Neuronal stem cell (in vitro differentiated cells): ENCODE measurements around the gene PLEKHF1.
A peak's percentile ranks its signal among the peaks of the same experiment; 100 is the strongest.

ENCODE experiments used
- DNase-seq: peaks from one replicate; pipeline ENCODE4 v3.0.0-alpha.2; 2013; ENCODE audit warnings: low spot score
- H2AFZ ChIP-seq: one replicate; pipeline ENCODE4 v1.6.1; 2013; ENCODE audit warnings: mild to moderate bottlenecking, low read length, inconsistent platforms
- H2AK5ac ChIP-seq: 2 replicates; pipeline ENCODE4 v1.6.1; 2013; ENCODE audit warnings: low read depth, mild to moderate bottlenecking, inconsistent platforms, low read length, moderate library complexity, mixed read lengths
- H2BK120ac ChIP-seq: 2 replicates; pipeline ENCODE4 v1.6.1; 2013; ENCODE audit warnings: low read depth, mild to moderate bottlenecking, inconsistent platforms, low read length, moderate library complexity, mixed read lengths
- H2BK12ac ChIP-seq: one replicate; pipeline ENCODE4 v1.6.1; 2013; ENCODE audit warnings: low read length, inconsistent platforms
- H2BK15ac ChIP-seq: 2 replicates; pipeline ENCODE4 v1.6.1; 2013; ENCODE audit warnings: mild to moderate bottlenecking, low read length, inconsistent platforms, mixed read lengths
- H2BK5ac ChIP-seq: one replicate; pipeline ENCODE4 v1.6.1; 2013; ENCODE audit warnings: inconsistent platforms, mild to moderate bottlenecking, low read length, moderate library complexity
- H3K14ac ChIP-seq: one replicate; pipeline ENCODE4 v1.6.1; 2013; ENCODE audit warnings: low read length, inconsistent platforms
- H3K18ac ChIP-seq: 2 replicates; pipeline ENCODE4 v1.6.1; 2013; ENCODE audit warnings: low read length, inconsistent platforms
- H3K23ac ChIP-seq: 2 replicates; pipeline ENCODE4 v1.6.1; 2013; ENCODE audit warnings: low read depth, mild to moderate bottlenecking, mixed read lengths, low read length, inconsistent platforms; ENCODE audit not compliant: poor library complexity
- H3K27ac ChIP-seq: replicated peaks from 3 replicates; pipeline ENCODE4 v1.5.1; 2013; ENCODE audit warnings: low read length, inconsistent platforms
- H3K27me3 ChIP-seq, 3 experiments: 2 replicates each; pipeline ENCODE4 v1.6.1; 2013; ENCODE audit warnings: low read length in 3 of 3, mild to moderate bottlenecking in 2 of 3, inconsistent platforms in 1 of 3, low read depth in 1 of 3, mixed read lengths in 1 of 3, moderate library complexity in 1 of 3; ENCODE audit not compliant: control insufficient read depth in 3 of 3, insufficient read depth in 3 of 3
- H3K36me3 ChIP-seq, 2 donors: replicated peaks in 1 of 2; 2 replicates each; pipeline ENCODE4 v1.6.1; 2013; ENCODE audit warnings: low read length in 2 of 2; ENCODE audit not compliant: control insufficient read depth in 2 of 2, insufficient read depth in 2 of 2
- H3K4ac ChIP-seq: 2 replicates; pipeline ENCODE4 v1.6.1; 2013; ENCODE audit warnings: inconsistent platforms, mild to moderate bottlenecking, low read length, moderate library complexity
- H3K4me1 ChIP-seq, 2 donors: 1 replicate in 1 of 2; 2 replicates in 1 of 2; pipeline ENCODE4 v1.6.1; 2013; ENCODE audit warnings: low read length in 2 of 2, low read depth in 1 of 2; ENCODE audit not compliant: control insufficient read depth in 2 of 2, insufficient read depth in 1 of 2
- H3K4me2 ChIP-seq: one replicate; pipeline ENCODE4 v1.6.1; 2013; ENCODE audit warnings: mild to moderate bottlenecking, low read length, inconsistent platforms; ENCODE audit not compliant: insufficient read depth, poor library complexity, severe bottlenecking
- H3K4me3 ChIP-seq, 2 donors: 2 replicates each; pipeline ENCODE4 v1.5.1; 2013; ENCODE audit warnings: low read length in 2 of 2, mild to moderate bottlenecking in 2 of 2, inconsistent platforms in 1 of 2, moderate library complexity in 1 of 2
- H3K79me1 ChIP-seq: one replicate; pipeline ENCODE4 v1.6.1; 2013; ENCODE audit warnings: low read depth, mild to moderate bottlenecking, inconsistent platforms, low read length, moderate library complexity
- H3K9ac ChIP-seq: one replicate; pipeline ENCODE4 v1.6.1; 2013; ENCODE audit warnings: mild to moderate bottlenecking, low read depth, low read length, inconsistent platforms; ENCODE audit not compliant: poor library complexity
- H3K9me3 ChIP-seq, 2 donors: replicated peaks in 1 of 2; 2 replicates each; pipeline versions ENCODE3 to v1.6.1; 2013; ENCODE audit warnings: low read length in 2 of 2, mild to moderate bottlenecking in 2 of 2, inconsistent platforms in 1 of 2, low read depth in 1 of 2, mixed read lengths in 1 of 2, moderate library complexity in 1 of 2; ENCODE audit not compliant: control insufficient read depth in 2 of 2, insufficient read depth in 1 of 2
- H4K8ac ChIP-seq: one replicate; pipeline ENCODE4 v1.6.1; 2013; ENCODE audit warnings: low read depth, mild to moderate bottlenecking, inconsistent platforms, low read length, moderate library complexity
- H4K91ac ChIP-seq: one replicate; pipeline ENCODE4 v1.6.1; 2013; ENCODE audit warnings: low read length, low read depth, mild to moderate bottlenecking, inconsistent platforms; ENCODE audit not compliant: poor library complexity
- WGBS, 2 donors: extraction: QIAGEN DNeasy Blood & Tissue Kit; methylation state at CpG; one replicate each; pipeline ENCODE4 v1.1.7; 2013; ENCODE audit warnings: missing lambda C conversion rate in 2 of 2, mixed read lengths in 1 of 2; ENCODE audit not compliant: insufficient read length in 2 of 2, insufficient replicate concordance in 1 of 2; ENCODE audit errors: extremely low coverage in 2 of 2; 5-methylcytosine and 5-hydroxymethylcytosine counted together

Gene PLEKHF1

DNA sequence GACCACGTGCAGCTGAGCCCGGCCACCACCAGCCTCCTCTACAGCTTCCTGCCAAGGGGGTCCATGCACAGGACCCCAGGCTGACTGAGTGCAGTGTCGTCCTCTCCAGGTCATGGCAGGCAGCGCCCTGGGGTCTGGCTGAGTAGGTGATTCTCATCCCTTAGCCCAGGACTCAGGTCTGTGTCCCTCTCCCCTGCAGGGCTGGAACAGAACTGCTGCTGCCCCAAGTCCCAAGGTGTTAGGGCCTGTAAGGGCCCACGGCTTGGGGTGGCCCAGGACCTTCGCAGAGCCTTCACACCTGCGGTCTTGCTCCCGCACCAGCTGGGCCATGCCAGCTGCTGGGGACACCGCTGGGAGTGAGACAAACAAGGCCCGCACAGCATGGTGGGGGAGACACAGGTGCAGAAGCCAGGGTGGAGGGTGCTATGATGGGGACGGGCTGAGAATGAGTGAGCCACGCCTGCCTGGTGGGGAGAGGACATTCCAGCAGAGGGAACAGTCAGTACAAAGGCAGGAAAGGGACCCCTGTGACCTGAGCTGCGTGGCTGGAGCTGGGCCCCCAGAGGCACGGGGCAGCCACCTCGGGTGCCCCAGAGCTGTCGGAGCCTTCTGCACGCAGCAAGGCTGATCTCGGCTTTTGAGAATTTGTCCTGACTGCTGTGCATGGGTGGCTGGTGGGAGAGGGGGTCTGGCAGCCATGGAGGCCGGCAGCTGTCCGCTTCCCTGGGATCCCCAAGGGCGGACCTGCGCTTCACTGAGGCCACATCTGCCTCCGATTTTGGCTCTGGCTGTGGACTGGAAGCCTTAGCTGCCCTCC, 11.9 kb downstream of the PLEKHF1 start:
- no peak for DNase-seq
- Histone ChIP-seq H3K79me1 (no peaks in the 10 kb centered on the region), H3K14ac (peak overlapping the region; percentile 67), H3K36me3 (peaks cover 2 to 8% of the 10 kb centered on the region in 2 donors), H2BK5ac (peak overlapping the region; percentile 40), H3K9me3 (no peaks in the 10 kb centered on the region), H3K9ac (no peak overlapping the region), H3K27ac (no peak overlapping the region), H3K27me3 (peaks cover 0 to 3% (median 0%) of the 10 kb centered on the region in 3 experiments), H3K4me3 (no peak overlapping the region), H3K4me2 (no peak overlapping the region), H2BK12ac (no peak overlapping the region), H4K8ac (no peak overlapping the region), H2BK120ac (no peak overlapping the region), H4K91ac (no peak overlapping the region), H2BK15ac (no peak overlapping the region), H3K4ac (no peak overlapping the region), H3K23ac (peak overlapping the region; percentile 53), H2AK5ac (peak overlapping the region; percentile 27), H3K4me1 (peaks cover 3 to 16% of the 10 kb centered on the region in 2 donors), H3K18ac (peak overlapping the region; percentile 12), H2AFZ (peak overlapping the region; percentile 24)
- WGBS, 2 donors = no CpG with 5 or more reads among the region's 23 CpGs

DNA sequence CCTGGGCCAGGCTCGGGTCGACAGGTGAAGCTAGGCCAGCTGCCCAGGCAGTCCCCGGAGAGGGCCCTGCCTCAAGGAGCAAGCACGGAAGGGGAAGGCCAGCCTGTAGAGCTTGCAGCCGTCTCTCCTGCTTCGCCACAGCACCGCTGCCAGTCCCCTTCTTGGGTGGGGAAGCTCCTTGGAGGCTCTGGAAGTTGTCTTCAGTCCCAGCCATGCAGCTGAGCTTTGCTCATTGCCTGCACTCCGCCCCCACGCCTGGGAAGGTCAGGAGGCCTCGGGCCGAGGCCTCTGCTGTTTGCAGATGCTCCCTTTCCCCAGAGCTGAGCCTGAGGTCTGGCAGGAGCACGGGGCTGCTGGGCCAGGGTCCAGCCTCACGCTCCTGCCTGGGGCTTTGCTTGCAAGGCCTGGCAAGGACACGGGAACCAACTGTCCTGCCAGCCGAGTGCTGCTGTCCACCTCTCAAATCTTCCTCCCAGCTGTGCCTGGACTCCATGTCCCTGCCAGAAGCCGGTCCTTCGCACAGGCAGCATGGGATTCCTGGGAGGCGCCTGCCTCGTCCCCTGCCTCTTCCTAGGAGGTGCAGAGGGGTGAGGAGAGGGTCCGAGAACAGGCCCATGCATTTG, 13.3 kb downstream of the PLEKHF1 start:
- Histone ChIP-seq H3K9ac (no peak overlapping the region), H3K4me2 (no peak overlapping the region), H2AK5ac (peak overlapping the region; percentile 84), H3K27ac (no peak overlapping the region), H4K8ac (no peak overlapping the region), H3K4me3 (no peak overlapping the region), H2BK5ac (no peak overlapping the region), H2AFZ (peak overlapping the region; percentile 77), H3K4me1 (peaks cover 12 to 26% of the 10 kb centered on the region in 2 donors), H3K23ac (peak overlapping the region; percentile 43), H2BK15ac (no peak overlapping the region), H3K9me3 (no peaks in the 10 kb centered on the region), H4K91ac (no peak overlapping the region), H3K27me3 (peaks cover 0 to 7% (median 0%) of the 10 kb centered on the region in 3 experiments), H3K14ac (peak overlapping the region; percentile 89), H3K4ac (no peak overlapping the region), H2BK12ac (peak overlapping the region; percentile 84), H3K36me3 (peaks cover 2 to 8% of the 10 kb centered on the region in 2 donors), H3K79me1 (peaks cover 4% of the 10 kb centered on the region), H2BK120ac (no peak overlapping the region), H3K18ac (peak overlapping the region; percentile 80)
- no CpG with 5 or more reads among the region's 20 CpGs for WGBS, 2 donors
- DNase-seq = no peak

DNA sequence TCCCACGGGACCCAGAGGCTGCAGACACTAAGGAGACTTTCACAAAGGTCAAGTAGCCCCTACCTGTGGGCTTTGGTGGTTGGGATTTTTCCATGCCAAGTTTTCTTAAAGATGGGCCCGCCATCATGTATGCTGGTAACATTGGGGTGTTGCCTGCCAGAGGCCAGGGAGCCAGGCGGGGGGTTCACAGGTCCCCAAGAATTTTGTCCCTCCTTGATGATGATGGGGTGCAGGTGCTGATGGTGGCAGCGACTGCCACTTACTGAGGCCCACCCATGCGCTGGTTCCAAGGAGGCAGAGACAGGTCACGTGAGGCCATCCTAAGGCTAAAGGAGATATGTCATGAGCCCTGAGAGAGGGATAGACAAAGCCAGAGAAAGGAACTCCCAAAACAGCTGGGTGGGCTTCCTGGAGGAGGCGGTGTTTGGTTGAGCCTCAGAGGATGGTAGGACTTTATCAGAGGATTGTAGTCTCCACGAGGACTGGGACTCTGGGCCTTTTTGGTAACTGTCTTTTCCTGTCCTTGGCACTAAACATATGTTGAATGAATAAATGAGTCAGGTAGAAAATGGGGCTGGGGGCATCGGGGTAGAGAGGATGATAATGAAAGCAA, 14.4 kb downstream of the PLEKHF1 start:
- no CpG with 5 or more reads among the region's 9 CpGs for WGBS, 2 donors
- H2BK5ac ChIP-seq = no peak overlapping the region
- no peak overlapping the region for H2BK15ac ChIP-seq
- peaks cover 0 to 6% of the 10 kb centered on the region in 2 donors for H3K36me3 ChIP-seq
- no peak overlapping the region for H3K4me3 ChIP-seq
- no peak overlapping the region for H4K8ac ChIP-seq
- H2BK120ac ChIP-seq = no peak overlapping the region
- no peak overlapping the region for H2AK5ac ChIP-seq
- H3K14ac ChIP-seq = no peak overlapping the region
- peaks cover 12 to 26% of the 10 kb centered on the region in 2 donors for H3K4me1 ChIP-seq
- peaks cover 4% of the 10 kb centered on the region for H3K79me1 ChIP-seq
- H4K91ac ChIP-seq = no peak overlapping the region
- H2AFZ ChIP-seq = no peak overlapping the region
- no peak for DNase-seq
- H3K18ac ChIP-seq = no peak overlapping the region
- H3K23ac ChIP-seq = no peak overlapping the region
- H3K4ac ChIP-seq = no peak overlapping the region
- no peaks in the 10 kb centered on the region for H3K9me3 ChIP-seq
- no peak overlapping the region for H2BK12ac ChIP-seq
- peaks cover 0 to 7% (median 0%) of the 10 kb centered on the region in 3 experiments for H3K27me3 ChIP-seq
- H3K27ac ChIP-seq = no peak overlapping the region
- no peak overlapping the region for H3K4me2 ChIP-seq
- H3K9ac ChIP-seq = no peak overlapping the region

DNA sequence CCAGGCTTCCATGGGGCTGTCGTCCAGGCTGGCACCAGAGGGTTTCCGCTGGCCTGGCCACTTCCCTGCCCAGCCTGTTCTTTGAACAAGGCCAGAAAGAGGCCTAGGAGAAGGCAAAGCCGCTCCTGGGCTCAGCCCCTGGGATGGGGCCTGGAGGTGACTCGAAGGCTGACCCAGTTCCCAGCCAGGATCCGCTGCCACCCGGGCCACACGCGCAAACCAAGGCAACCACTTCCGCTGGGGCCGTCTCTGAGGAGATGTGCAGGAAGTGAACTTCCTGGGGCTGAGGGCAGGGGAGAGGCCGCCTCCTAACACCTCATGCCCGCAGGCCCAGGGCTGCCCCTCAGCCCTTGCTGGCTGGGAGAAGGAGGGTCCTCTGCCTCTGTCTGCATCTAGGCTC, 15.2 kb downstream of the PLEKHF1 start:
- no peak overlapping the region for H3K14ac ChIP-seq
- peak overlapping the region; percentile 17 for H2AFZ ChIP-seq
- peaks cover 0 to 7% (median 0%) of the 10 kb centered on the region in 3 experiments for H3K27me3 ChIP-seq
- no peak overlapping the region for H3K9ac ChIP-seq
- peaks cover 4% of the 10 kb centered on the region for H3K79me1 ChIP-seq
- peak overlapping the region; percentile 56 for H2BK15ac ChIP-seq
- H3K4me2 ChIP-seq = no peak overlapping the region
- no peaks in the 10 kb centered on the region for H3K36me3 ChIP-seq
- H3K18ac ChIP-seq = peak overlapping the region; percentile 27
- H4K8ac ChIP-seq = no peak overlapping the region
- peak overlapping the region; percentile 87 for H3K4ac ChIP-seq
- no peak overlapping the region for H2BK120ac ChIP-seq
- H3K27ac ChIP-seq = no peak overlapping the region
- H4K91ac ChIP-seq = no peak overlapping the region
- WGBS, 2 donors = no CpG with 5 or more reads among the region's 12 CpGs
- H3K9me3 ChIP-seq = no peaks in the 10 kb centered on the region
- no peak overlapping the region for H3K23ac ChIP-seq
- peaks cover 12 to 26% of the 10 kb centered on the region in 2 donors for H3K4me1 ChIP-seq
- H3K4me3 ChIP-seq = no peak overlapping the region
- peak overlapping the region; percentile 68 for H2AK5ac ChIP-seq
- peak overlapping the region; percentile 62 for H2BK5ac ChIP-seq
- peak overlapping the region; percentile 63 for H2BK12ac ChIP-seq
- DNase-seq = no peak
